HepG2 (cell line): ENCODE data around the gene TSN. TPM values are rescaled to one million over a fixed set of nuclear protein-coding genes. Genes with fewer than 3 reads are reported as not detected.

Experiments used
- AGO2 ChIP-seq: fragments of 200-400 bp; formaldehyde crosslinking; optimal IDR thresholded peaks from 2 replicates; pipeline ENCODE3; 2017; ENCODE audit warnings: mild to moderate bottlenecking, low read depth, low read length, moderate library complexity
- DR1 ChIP-seq: sonication (generic); formaldehyde crosslinking; IDR thresholded peaks from 2 replicates; pipeline ENCODE4 v1.8.0; 2021; ENCODE audit warnings: mild to moderate bottlenecking, missing genetic modification reagents, inconsistent platforms
- EHMT2 ChIP-seq: fragments of 200-600 bp; sonication (generic); IDR thresholded peaks from 2 replicates; pipeline ENCODE4 v1.7.0; 2017; ENCODE audit warnings: antibody characterized with exemption, low read depth, low read length, borderline replicate concordance
- FOXP4 ChIP-seq: sonication (generic); formaldehyde crosslinking; IDR thresholded peaks from 2 replicates; pipeline ENCODE4 v1.4.0; 2020; ENCODE audit warnings: missing genetic modification reagents
- HNRNPUL1 ChIP-seq: fragments of 200-400 bp; formaldehyde crosslinking; IDR thresholded peaks from 2 replicates; pipeline ENCODE4 v1.6.1; 2017; ENCODE audit warnings: low read depth, mild to moderate bottlenecking, low read length, moderate library complexity
- NR0B2 ChIP-seq: sonication (generic); formaldehyde crosslinking; IDR thresholded peaks from 2 replicates; pipeline ENCODE4 v1.4.0; 2020; ENCODE audit warnings: mild to moderate bottlenecking, missing genetic modification reagents
- RELA ChIP-seq: sonication (generic); formaldehyde crosslinking; IDR thresholded peaks from 2 replicates; pipeline ENCODE4 v1.4.0; 2020; ENCODE audit warnings: missing genetic modification reagents
- SIN3A ChIP-seq: IDR thresholded peaks from 2 replicates; pipeline ENCODE4 v1.6.1; 2011; ENCODE audit warnings: low read depth, mild to moderate bottlenecking, control low read depth, low read length, borderline replicate concordance
- THAP11 ChIP-seq: IDR thresholded peaks from 2 replicates; pipeline ENCODE4 v1.6.1; 2016; ENCODE audit warnings: missing biosample characterization, missing genetic modification reagents
- ZBTB14 ChIP-seq: sonication (generic); formaldehyde crosslinking; IDR thresholded peaks from 2 replicates; pipeline ENCODE4 v1.4.0; 2020; ENCODE audit warnings: missing genetic modification reagents
- ZFP62 ChIP-seq: sonication (generic); formaldehyde crosslinking; IDR thresholded peaks from 2 replicates; pipeline ENCODE4 v1.4.0; 2020; ENCODE audit warnings: missing genetic modification reagents
- ZFX ChIP-seq: sonication (generic); formaldehyde crosslinking; IDR thresholded peaks from 2 replicates; pipeline ENCODE4 v1.4.0; 2020; ENCODE audit warnings: mild to moderate bottlenecking, low read depth, missing genetic modification reagents, moderate library complexity
- ZMAT3 ChIP-seq: sonication (generic); formaldehyde crosslinking; conservative IDR thresholded peaks from 2 replicates; pipeline ENCODE4 v1.7.0; 2021; ENCODE audit warnings: missing genetic modification reagents
- ZNF350 ChIP-seq: sonication (generic); formaldehyde crosslinking; IDR thresholded peaks from 2 replicates; pipeline ENCODE4 v1.4.0; 2020; ENCODE audit warnings: mild to moderate bottlenecking, low read depth, missing genetic modification reagents, borderline replicate concordance
- ZNF496 ChIP-seq: sonication (generic); formaldehyde crosslinking; IDR thresholded peaks from 2 replicates; pipeline ENCODE4 v1.8.1; 2023; ENCODE audit warnings: mild to moderate bottlenecking, moderate library complexity, missing genetic modification reagents; ENCODE audit not compliant: insufficient replicate concordance
- ZNF512 ChIP-seq: sonication (generic); formaldehyde crosslinking; IDR thresholded peaks from 2 replicates; pipeline ENCODE4 v1.4.0; 2020; ENCODE audit warnings: mild to moderate bottlenecking, missing genetic modification reagents
- ZNF543 ChIP-seq: sonication (generic); formaldehyde crosslinking; IDR thresholded peaks from 2 replicates; pipeline ENCODE4 v1.4.0; 2020; ENCODE audit warnings: mild to moderate bottlenecking, missing genetic modification reagents
- ZNF652 ChIP-seq: IDR thresholded peaks from 2 replicates; pipeline ENCODE4 v1.6.1; 2016; ENCODE audit warnings: low read depth, borderline replicate concordance
- ZNF670 ChIP-seq: sonication (generic); formaldehyde crosslinking; IDR thresholded peaks from 2 replicates; pipeline ENCODE4 v1.8.0; 2022; ENCODE audit warnings: mild to moderate bottlenecking, missing genetic modification reagents, borderline replicate concordance
- polyA plus RNA-seq, 8 experiments: library from polyadenylated mRNA; depleted of rRNA in 3 of 8; stranded (reverse) in 7 of 8; unstranded in 1 of 8; fragments of >200 nt; fragmentation: Illumina TruSeq in 4 of 8; extraction: Trizol in 4 of 8; gene quantifications; 2 replicates each; pipeline versions ENCODE4 v1.2.1 to v1.2.3, GENCODE V29; 2011 to 2016; ENCODE audit warnings: low read depth in 4 of 8, missing spikeins in 1 of 8, mixed read lengths in 1 of 8; ENCODE audit not compliant: insufficient read depth in 1 of 8
- total RNA-seq, 5 experiments: library from RNA; depleted of rRNA; stranded (reverse); fragments of >200 nt; fragmentation: Illumina TruSeq; extraction: Trizol; gene quantifications; 2 replicates each; pipeline ENCODE4 v1.2.3, GENCODE V29; 2016; ENCODE audit warnings: low read depth in 1 of 5
- TF ChIP-seq, protein P1 (sequence below): sonication (generic); formaldehyde crosslinking; IDR thresholded peaks from 2 replicates; pipeline ENCODE4 v1.4.0; 2020; ENCODE audit warnings: missing genetic modification reagents
- TF ChIP-seq, protein P2 (sequence below): sonication (generic); formaldehyde crosslinking; IDR thresholded peaks from 2 replicates; pipeline ENCODE4 v1.8.0; 2022; ENCODE audit warnings: mild to moderate bottlenecking, missing genetic modification reagents

TSN gene
- total and polyA plus RNA-seq, 2 of the 13 experiments (the other 11 are each of a cell fraction or from before 2014, with no cell fraction given): 56.4 to 115 TPM

DNA sequence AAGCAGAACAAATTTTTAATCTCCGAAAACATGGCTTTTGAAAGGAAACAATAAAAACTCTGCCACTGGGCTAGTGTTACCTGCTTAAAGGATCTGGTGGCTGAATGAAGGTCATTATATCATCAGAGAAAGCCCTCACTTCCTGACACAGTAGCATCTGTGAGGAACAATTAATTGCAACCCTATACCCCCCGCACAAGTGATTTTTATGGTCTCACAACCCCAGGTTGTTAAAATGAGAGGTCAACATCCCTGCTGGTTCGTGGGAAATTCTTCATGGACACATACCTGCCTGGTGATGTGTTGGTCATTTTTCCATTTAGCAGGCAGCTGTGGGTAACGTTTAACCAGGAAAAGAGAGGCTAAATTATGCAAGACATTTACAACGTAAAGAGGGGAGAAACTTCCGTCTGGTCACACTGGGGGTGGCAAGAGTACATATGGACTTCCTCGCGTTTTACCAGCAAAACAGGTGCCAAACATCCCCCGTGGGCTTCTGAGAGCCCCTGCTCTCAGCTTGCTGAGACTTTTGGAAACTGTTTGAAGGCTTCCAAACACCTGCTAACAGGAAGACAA is 48.0 kb upstream of the TSN start (continued):
- TF ChIP-seq FOXP4 (CRISPR knock-in tag): peak; percentile 53; the same call in 1 of the 2 replicates
- TF ChIP-seq ZFX (CRISPR knock-in tag): no peak
- TF ChIP-seq ZNF496: no peak
- no peak for TF ChIP-seq SIN3A
- TF ChIP-seq ZNF652 (CRISPR knock-in tag): no peak
- TF ChIP-seq ZFP62 (CRISPR knock-in tag): no peak
- TF ChIP-seq, protein P1, sequence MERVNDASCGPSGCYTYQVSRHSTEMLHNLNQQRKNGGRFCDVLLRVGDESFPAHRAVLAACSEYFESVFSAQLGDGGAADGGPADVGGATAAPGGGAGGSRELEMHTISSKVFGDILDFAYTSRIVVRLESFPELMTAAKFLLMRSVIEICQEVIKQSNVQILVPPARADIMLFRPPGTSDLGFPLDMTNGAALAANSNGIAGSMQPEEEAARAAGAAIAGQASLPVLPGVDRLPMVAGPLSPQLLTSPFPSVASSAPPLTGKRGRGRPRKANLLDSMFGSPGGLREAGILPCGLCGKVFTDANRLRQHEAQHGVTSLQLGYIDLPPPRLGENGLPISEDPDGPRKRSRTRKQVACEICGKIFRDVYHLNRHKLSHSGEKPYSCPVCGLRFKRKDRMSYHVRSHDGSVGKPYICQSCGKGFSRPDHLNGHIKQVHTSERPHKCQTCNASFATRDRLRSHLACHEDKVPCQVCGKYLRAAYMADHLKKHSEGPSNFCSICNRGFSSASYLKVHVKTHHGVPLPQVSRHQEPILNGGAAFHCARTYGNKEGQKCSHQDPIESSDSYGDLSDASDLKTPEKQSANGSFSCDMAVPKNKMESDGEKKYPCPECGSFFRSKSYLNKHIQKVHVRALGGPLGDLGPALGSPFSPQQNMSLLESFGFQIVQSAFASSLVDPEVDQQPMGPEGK: 0 out of 2 replicates have a peak, but pooled peaks have one; percentile 33
- TF ChIP-seq ZNF670 (CRISPR knock-in tag): 0 out of 2 replicates have a peak, but pooled peaks have one; percentile 44
- no peak for TF ChIP-seq EHMT2
- no peak for TF ChIP-seq ZMAT3 (CRISPR knock-in tag)
- TF ChIP-seq RELA (CRISPR knock-in tag): no peak
- TF ChIP-seq, protein P2, sequence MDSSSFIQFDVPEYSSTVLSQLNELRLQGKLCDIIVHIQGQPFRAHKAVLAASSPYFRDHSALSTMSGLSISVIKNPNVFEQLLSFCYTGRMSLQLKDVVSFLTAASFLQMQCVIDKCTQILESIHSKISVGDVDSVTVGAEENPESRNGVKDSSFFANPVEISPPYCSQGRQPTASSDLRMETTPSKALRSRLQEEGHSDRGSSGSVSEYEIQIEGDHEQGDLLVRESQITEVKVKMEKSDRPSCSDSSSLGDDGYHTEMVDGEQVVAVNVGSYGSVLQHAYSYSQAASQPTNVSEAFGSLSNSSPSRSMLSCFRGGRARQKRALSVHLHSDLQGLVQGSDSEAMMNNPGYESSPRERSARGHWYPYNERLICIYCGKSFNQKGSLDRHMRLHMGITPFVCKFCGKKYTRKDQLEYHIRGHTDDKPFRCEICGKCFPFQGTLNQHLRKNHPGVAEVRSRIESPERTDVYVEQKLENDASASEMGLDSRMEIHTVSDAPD (CRISPR knock-in tag): no peak
- no peak for TF ChIP-seq DR1
- TF ChIP-seq THAP11 (CRISPR knock-in tag): 0 out of 2 replicates have a peak, but pooled peaks have one; percentile 34
- no peak; the same call in 1 of the 2 replicates for TF ChIP-seq ZNF350 (CRISPR knock-in tag)
- no peak for TF ChIP-seq NR0B2
- no peak for TF ChIP-seq ZNF543
- no peak for TF ChIP-seq ZBTB14 (CRISPR knock-in tag)
- no peak for TF ChIP-seq ZNF512
- TF ChIP-seq AGO2: no peak
- TF ChIP-seq HNRNPUL1: no peak
